SK-N-SH (cell line): Measurements from ENCODE around the gene IRX3. TPM values are rescaled to one million over a fixed set of nuclear protein-coding genes. Genes with fewer than 3 reads are reported as not detected.

ENCODE experiments used
- CTCF ChIA-PET: fragments of 300-600, 350-600 bp; formaldehyde crosslinking; extraction: SDS; loops from one replicate; lab custom pipeline; 2021; lab: Yijun Ruan, JAX
- POLR2A ChIA-PET: fragments of 350-600 bp; sonication (Branson Sonifier 250); formaldehyde crosslinking; extraction: SDS; loops from one replicate; lab custom pipeline; 2020; ENCODE audit warnings: antibody characterized with exemption, inconsistent platforms; lab: Yijun Ruan, JAX
- DNase-seq: peaks from one replicate; pipeline ENCODE4 v3.0.0; 2012
- H2AFZ ChIP-seq: fragments of 200-600 bp; sonication (generic); 2 replicates; pipeline ENCODE4 v1.8.1; 2016; ENCODE audit warnings: antibody characterized with exemption, mild to moderate bottlenecking, low read depth
- H3F3A ChIP-seq: fragments of 200-600 bp; sonication (generic); replicated peaks from 2 replicates; pipeline ENCODE3; 2016; ENCODE audit warnings: antibody characterized with exemption, mild to moderate bottlenecking; ENCODE audit not compliant: insufficient read depth
- H3K27ac ChIP-seq, 2 experiments: fragments of 200-500 bp in 1 of 2; fragments of 200-600 bp in 1 of 2; sonication (Bioruptor generic) in 1 of 2; sonication (generic), shearing (Covaris generic) in 1 of 2; 2 replicates each; pipeline versions ENCODE4 v1.5.1 to v1.6.1; 2014 to 2016; ENCODE audit warnings: low read depth in 2 of 2, inconsistent platforms in 1 of 2, low read length in 1 of 2, mild to moderate bottlenecking in 1 of 2, mixed read lengths in 1 of 2
- H3K27me3 ChIP-seq: fragments of 200-600 bp; sonication (generic), shearing (Covaris generic); 2 replicates; pipeline ENCODE4 v1.6.1; 2016; ENCODE audit warnings: mixed run types; ENCODE audit not compliant: insufficient read depth
- H3K36me3 ChIP-seq, 2 experiments: fragments of 200-500 bp in 1 of 2; fragments of 200-600 bp in 1 of 2; sonication (Bioruptor generic) in 1 of 2; sonication (generic) in 1 of 2; replicated peaks in 1 of 2; 2 replicates each; pipeline versions ENCODE3 to v1.5.1; 2014 to 2016; ENCODE audit warnings: low read length in 1 of 2, mild to moderate bottlenecking in 1 of 2; ENCODE audit not compliant: insufficient read depth in 2 of 2, control insufficient read depth in 1 of 2
- H3K4me1 ChIP-seq, 2 experiments: fragments of 200-500 bp in 1 of 2; fragments of 200-600 bp in 1 of 2; sonication (Bioruptor generic) in 1 of 2; sonication (generic), shearing (Covaris generic) in 1 of 2; 2 replicates each; pipeline versions ENCODE4 v1.5.1 to v1.6.1; 2014 to 2016; ENCODE audit warnings: low read depth in 1 of 2, low read length in 1 of 2, mixed run types in 1 of 2; ENCODE audit not compliant: insufficient read depth in 2 of 2, control insufficient read depth in 1 of 2
- H3K4me2 ChIP-seq: fragments of 200-600 bp; sonication (generic), shearing (Covaris generic); 2 replicates; pipeline ENCODE4 v1.6.1; 2017; ENCODE audit warnings: mixed run types
- H3K4me3 ChIP-seq, 2 experiments: fragments of 200-500 bp in 1 of 2; fragments of 200-600 bp in 1 of 2; sonication (Bioruptor generic) in 1 of 2; sonication (generic), shearing (Covaris generic) in 1 of 2; 2 replicates each; pipeline versions ENCODE4 v1.5.1 to v1.8.1; 2014 to 2016; ENCODE audit warnings: low read depth in 2 of 2, inconsistent platforms in 1 of 2, low read length in 1 of 2, mild to moderate bottlenecking in 1 of 2, mixed read lengths in 1 of 2, moderate library complexity in 1 of 2
- H3K79me2 ChIP-seq: fragments of 200-600 bp; sonication (generic); 2 replicates; pipeline ENCODE4 v1.8.1; 2017; ENCODE audit warnings: mild to moderate bottlenecking; ENCODE audit not compliant: insufficient read depth
- H3K9ac ChIP-seq: fragments of 200-600 bp; sonication (generic); 2 replicates; pipeline ENCODE4 v1.6.1; 2017; ENCODE audit warnings: mixed run types
- H3K9me2 ChIP-seq: fragments of 200-600 bp; sonication (generic); 2 replicates; pipeline ENCODE4 v1.6.1; 2017; ENCODE audit warnings: mixed run types
- H3K9me3 ChIP-seq: fragments of 200-600 bp; sonication (generic); 2 replicates; pipeline ENCODE4 v1.6.1; 2017; ENCODE audit warnings: mixed run types, mild to moderate bottlenecking, moderate library complexity
- H4K20me1 ChIP-seq: fragments of 200-600 bp; sonication (generic); 2 replicates; pipeline ENCODE4 v1.6.1; 2017; ENCODE audit warnings: mild to moderate bottlenecking, mixed run types; ENCODE audit not compliant: insufficient read depth
- CHD2 ChIP-seq: fragments of 150-350 bp; IDR thresholded peaks from 2 replicates; pipeline ENCODE4 v1.6.1; 2018; ENCODE audit warnings: low read length; ENCODE audit not compliant: partially characterized antibody
- ELF1 ChIP-seq: IDR thresholded peaks from 2 replicates; pipeline ENCODE4 v1.4.0; 2012
- EP300 ChIP-seq, 2 experiments: IDR thresholded peaks; 2 replicates each; pipeline versions ENCODE4 v1.4.0 to v1.6.1; 2012; ENCODE audit warnings: borderline replicate concordance in 1 of 2, low read depth in 1 of 2, low read length in 1 of 2
- FOSL2 ChIP-seq: IDR thresholded peaks from 2 replicates; pipeline ENCODE4 v1.4.0; 2012; ENCODE audit warnings: low read depth, mild to moderate bottlenecking, moderate library complexity, borderline replicate concordance
- FOXJ3 ChIP-seq: sonication (generic); formaldehyde crosslinking; IDR thresholded peaks from 2 replicates; pipeline ENCODE4 v1.5.1; 2020; ENCODE audit warnings: mild to moderate bottlenecking, missing genetic modification reagents
- GABPA ChIP-seq: IDR thresholded peaks from 2 replicates; pipeline ENCODE4 v1.4.0; 2012; ENCODE audit warnings: low read depth, mild to moderate bottlenecking
- MXI1 ChIP-seq: IDR thresholded peaks from 2 replicates; pipeline ENCODE4 v1.6.1; 2012; ENCODE audit warnings: mild to moderate bottlenecking, low read depth, low read length, improper control_type of control experiment
- NRF1 ChIP-seq: IDR thresholded peaks from 2 replicates; pipeline ENCODE4 v1.6.1; 2012; ENCODE audit warnings: low read depth, mild to moderate bottlenecking, low read length
- POLR2AphosphoS5 ChIP-seq: IDR thresholded peaks from 2 replicates; pipeline ENCODE4 v1.6.1; 2012; ENCODE audit warnings: low read depth, low read length
- WGBS: methylation state at CpG from one replicate; pipeline ENCODE4 v1.1.6; 2017; ENCODE audit warnings: low lambda C conversion rate; 5-methylcytosine and 5-hydroxymethylcytosine counted together
- polyA plus RNA-seq, 3 experiments: library from polyadenylated mRNA; depleted of rRNA; stranded (reverse); fragments of >200 nt; gene quantifications; 2 replicates each; pipeline ENCODE4 v1.2.3, GENCODE V29; 2012
- TF ChIP-seq, protein P1 (sequence below): IDR thresholded peaks from 2 replicates; pipeline ENCODE4; 2012
- TF ChIP-seq, protein P2 (sequence below): IDR thresholded peaks from 2 replicates; pipeline ENCODE4 v1.4.0; 2012; ENCODE audit warnings: low read depth, borderline replicate concordance
- TF ChIP-seq, protein P3 (sequence below): fragments of 200-600 bp; sonication (generic); IDR thresholded peaks from 2 replicates; pipeline ENCODE4 v1.6.1; 2017; ENCODE audit warnings: antibody characterized with exemption, mild to moderate bottlenecking, moderate library complexity
- TF ChIP-seq, protein P4 (sequence below): IDR thresholded peaks from 2 replicates; pipeline ENCODE4 v1.4.0; 2012; ENCODE audit warnings: low read depth

IRX3 gene
- polyA plus RNA-seq, 1 of the 3 experiments (the other 2 are of a cell fraction) = 7.1 TPM

DNA sequence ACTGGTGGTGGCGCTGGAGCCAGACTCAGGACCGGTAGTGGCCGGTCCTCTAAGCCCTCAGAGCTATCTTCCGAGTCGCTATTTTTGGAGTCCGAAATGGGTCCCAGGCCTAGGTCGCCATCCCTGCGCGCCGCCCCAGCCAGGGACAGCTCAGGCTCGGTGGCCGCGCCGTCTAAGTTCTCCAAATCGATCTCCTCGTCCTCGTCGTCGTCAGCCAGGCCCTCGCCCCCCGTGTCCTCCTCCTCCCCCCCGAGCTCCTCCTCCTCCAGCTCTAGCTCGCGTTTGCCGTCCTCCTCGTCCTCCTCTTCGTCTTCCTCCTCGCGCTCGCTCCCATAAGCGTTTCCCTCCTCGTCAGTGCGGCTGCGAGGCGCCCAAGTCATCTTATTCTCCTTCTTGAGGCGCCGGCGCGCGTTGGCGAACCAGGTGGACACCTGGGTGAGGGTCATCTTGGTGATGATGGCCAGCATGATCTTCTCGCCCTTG lies 1.6 kb downstream of the IRX3 start (continued):
- no peak for TF ChIP-seq POLR2AphosphoS5
- TF ChIP-seq EP300 (IDR thresholded peaks at IDR 0.05; ENCODE audit: borderline replicate concordance in 1 of 2, low read depth in 1 of 2, low read length in 1 of 2) = no peak
- TF ChIP-seq GABPA = no peak
- no peak for TF ChIP-seq FOSL2
- TF ChIP-seq, protein P1, sequence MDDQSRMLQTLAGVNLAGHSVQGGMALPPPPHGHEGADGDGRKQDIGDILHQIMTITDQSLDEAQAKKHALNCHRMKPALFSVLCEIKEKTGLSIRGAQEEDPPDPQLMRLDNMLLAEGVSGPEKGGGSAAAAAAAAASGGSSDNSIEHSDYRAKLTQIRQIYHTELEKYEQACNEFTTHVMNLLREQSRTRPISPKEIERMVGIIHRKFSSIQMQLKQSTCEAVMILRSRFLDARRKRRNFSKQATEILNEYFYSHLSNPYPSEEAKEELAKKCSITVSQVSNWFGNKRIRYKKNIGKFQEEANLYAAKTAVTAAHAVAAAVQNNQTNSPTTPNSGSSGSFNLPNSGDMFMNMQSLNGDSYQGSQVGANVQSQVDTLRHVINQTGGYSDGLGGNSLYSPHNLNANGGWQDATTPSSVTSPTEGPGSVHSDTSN = no peak
- TF ChIP-seq FOXJ3 (CRISPR knock-in tag) = no peak
- TF ChIP-seq NRF1 = no peak

DNA sequence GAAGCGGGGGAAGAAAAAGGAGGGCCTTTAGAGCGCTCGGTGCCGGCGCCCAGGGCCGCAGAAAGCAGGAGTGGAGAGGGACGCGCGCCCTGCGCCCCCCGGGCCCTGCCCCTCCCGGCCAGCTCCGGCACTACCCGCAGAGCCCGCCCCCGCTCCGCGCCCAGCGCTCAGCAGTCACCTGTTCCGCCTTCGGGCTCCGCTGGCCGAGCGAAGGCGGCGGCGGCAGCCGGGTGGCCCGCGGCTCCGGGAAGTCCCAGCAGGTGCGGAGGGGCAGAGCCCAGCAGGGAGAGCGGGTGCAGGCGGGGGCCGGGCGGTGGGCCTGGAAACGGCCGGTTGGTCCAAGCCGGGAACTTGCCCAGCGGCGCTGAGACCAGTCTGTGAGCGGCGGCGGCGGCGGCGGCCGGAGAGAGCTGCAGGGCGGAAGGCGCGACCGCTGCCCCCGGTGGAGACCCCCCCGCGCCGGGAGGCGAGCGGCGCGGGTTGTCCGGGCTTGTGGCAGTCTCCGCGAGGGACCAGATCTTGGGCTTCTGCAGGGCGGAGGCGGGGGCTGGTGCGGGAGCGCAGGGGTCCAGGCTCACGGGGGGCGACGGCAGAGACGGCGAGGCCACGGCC lies 2.2 kb downstream of the IRX3 start:
- Histone ChIP-seq H3K4me1 (no peaks in the 10 kb centered on the region; a peak in 2 of 4 replicates), H2AFZ (no peak overlapping the region), H3K9ac (no peak overlapping the region), H3K9me3 (no peaks in the 10 kb centered on the region), H3K36me3 (peaks cover 4 to 10% of the 10 kb centered on the region in 2 experiments), H3K79me2 (peaks cover 3% of the 10 kb centered on the region), H3K9me2 (no peaks in the 10 kb centered on the region), H4K20me1 (no peaks in the 10 kb centered on the region), H3K27ac (no peak overlapping the region), H3K4me3 (peak overlapping the region; percentile 79; a peak in 2 of 4 replicates), H3K27me3 (no peaks in the 10 kb centered on the region), H3F3A (no peaks in the 10 kb centered on the region), H3K4me2 (peak overlapping the region; percentile 81)
- ChIA-PET POLR2A (no interaction called here), CTCF (interaction anchor here (0.7 kb wide), 1 partner anchor 92 kb away, joined by 3 read pairs; no protein-coding TSS in a partner anchor)
- TF ChIP-seq MXI1 = no peak
- no peak for TF ChIP-seq FOXJ3 (CRISPR knock-in tag)
- TF ChIP-seq, protein P2, sequence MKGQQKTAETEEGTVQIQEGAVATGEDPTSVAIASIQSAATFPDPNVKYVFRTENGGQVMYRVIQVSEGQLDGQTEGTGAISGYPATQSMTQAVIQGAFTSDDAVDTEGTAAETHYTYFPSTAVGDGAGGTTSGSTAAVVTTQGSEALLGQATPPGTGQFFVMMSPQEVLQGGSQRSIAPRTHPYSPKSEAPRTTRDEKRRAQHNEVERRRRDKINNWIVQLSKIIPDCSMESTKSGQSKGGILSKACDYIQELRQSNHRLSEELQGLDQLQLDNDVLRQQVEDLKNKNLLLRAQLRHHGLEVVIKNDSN = no peak
- TF ChIP-seq, protein P3, sequence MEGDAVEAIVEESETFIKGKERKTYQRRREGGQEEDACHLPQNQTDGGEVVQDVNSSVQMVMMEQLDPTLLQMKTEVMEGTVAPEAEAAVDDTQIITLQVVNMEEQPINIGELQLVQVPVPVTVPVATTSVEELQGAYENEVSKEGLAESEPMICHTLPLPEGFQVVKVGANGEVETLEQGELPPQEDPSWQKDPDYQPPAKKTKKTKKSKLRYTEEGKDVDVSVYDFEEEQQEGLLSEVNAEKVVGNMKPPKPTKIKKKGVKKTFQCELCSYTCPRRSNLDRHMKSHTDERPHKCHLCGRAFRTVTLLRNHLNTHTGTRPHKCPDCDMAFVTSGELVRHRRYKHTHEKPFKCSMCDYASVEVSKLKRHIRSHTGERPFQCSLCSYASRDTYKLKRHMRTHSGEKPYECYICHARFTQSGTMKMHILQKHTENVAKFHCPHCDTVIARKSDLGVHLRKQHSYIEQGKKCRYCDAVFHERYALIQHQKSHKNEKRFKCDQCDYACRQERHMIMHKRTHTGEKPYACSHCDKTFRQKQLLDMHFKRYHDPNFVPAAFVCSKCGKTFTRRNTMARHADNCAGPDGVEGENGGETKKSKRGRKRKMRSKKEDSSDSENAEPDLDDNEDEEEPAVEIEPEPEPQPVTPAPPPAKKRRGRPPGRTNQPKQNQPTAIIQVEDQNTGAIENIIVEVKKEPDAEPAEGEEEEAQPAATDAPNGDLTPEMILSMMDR = no peak
- TF ChIP-seq, protein P4, sequence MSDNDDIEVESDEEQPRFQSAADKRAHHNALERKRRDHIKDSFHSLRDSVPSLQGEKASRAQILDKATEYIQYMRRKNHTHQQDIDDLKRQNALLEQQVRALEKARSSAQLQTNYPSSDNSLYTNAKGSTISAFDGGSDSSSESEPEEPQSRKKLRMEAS = no peak
- TF ChIP-seq CHD2 = no peak
- no peak for TF ChIP-seq ELF1
- peak; percentile 57 for DNase-seq
- 79% methylated on average over 22 of the region's 73 CpGs for WGBS
